ENCODE measurements around the gene MYOM3. TPM values are rescaled to one million over a fixed set of nuclear protein-coding genes. Genes with fewer than 3 reads are reported as not detected.

The MYOM3 gene
- total RNA-seq, 1 experiment from 2014 or later: 0.05 TPM

GRCh38 chr1:24109166-24109483 lies 2.8 kb downstream of the MYOM3 start:
- in situ Hi-C loops (cut with HindIII; ENCODE audit: low pct_unique_long_range_greater_than_20kb, low sequenced_read_pairs): no loop called here
- Histone ChIP-seq H3K4me3 (ENCODE audit: low read depth in 2 of 2, low read length in 2 of 2) (no peak overlapping the region), H3K9me3 (ENCODE audit: control insufficient read depth, insufficient read depth, low read depth, low read length) (no peaks in the 10 kb centered on the region), H3K27ac (ENCODE audit: low read length) (no peak overlapping the region), H3K36me3 (ENCODE audit: control insufficient read depth, insufficient read depth, low read length) (no peaks in the 10 kb centered on the region; the same call in 1 of the 2 replicates), H3K4me1 (ENCODE audit: control insufficient read depth, insufficient read depth, low read length) (peaks cover 28% of the 10 kb centered on the region), H3K27me3 (ENCODE audit: control insufficient read depth, insufficient read depth, low read length) (no peaks in the 10 kb centered on the region)
- DNase-seq (ENCODE audit: low read depth, low spot score) (no peak), ATAC-seq (no peak)
- ChIA-PET CTCF (no interaction called here), POLR2A (no interaction called here)
- TF ChIP-seq REST (IDR thresholded peaks at IDR 0.05; ENCODE audit: insufficient read depth in 1 of 2, low read depth in 2 of 2, low read length in 1 of 2): no peak
- no peak for TF ChIP-seq CTCF (IDR thresholded peaks at IDR 0.05)
- TF ChIP-seq TCF7L2 (IDR thresholded peaks at IDR 0.05; ENCODE audit: low read depth, low read length): no peak
- no peak for TF ChIP-seq SIN3A (IDR thresholded peaks at IDR 0.05; ENCODE audit: borderline replicate concordance, insufficient read depth, low read depth, low read length)
- TF ChIP-seq POLR2AphosphoS5 (IDR thresholded peaks at IDR 0.05; ENCODE audit: low read depth, low read length): no peak
- intact Hi-C loops (cut with micrococcal nuclease; ENCODE audit: unreplicated experiment): no loop called here
- BruUV-seq (replicated peaks): no TSS peak

GRCh38 chr1:24108334-24109165 lies 3.4 kb downstream of the MYOM3 start:
- H3K9me3 ChIP-seq (ENCODE audit: control insufficient read depth, insufficient read depth, low read depth, low read length): no peaks in the 10 kb centered on the region
- H3K27ac ChIP-seq (ENCODE audit: low read length): no peak overlapping the region; the same call in 1 of the 2 replicates
- intact Hi-C loops (cut with micrococcal nuclease; ENCODE audit: unreplicated experiment) (no loop called here), in situ Hi-C loops (cut with HindIII; ENCODE audit: low pct_unique_long_range_greater_than_20kb, low sequenced_read_pairs) (no loop called here)
- TF ChIP-seq CTCF (IDR thresholded peaks at IDR 0.05): no peak
- no peak for TF ChIP-seq POLR2AphosphoS5 (IDR thresholded peaks at IDR 0.05; ENCODE audit: low read depth, low read length)
- no peak for TF ChIP-seq TCF7L2 (IDR thresholded peaks at IDR 0.05; ENCODE audit: low read depth, low read length)
- TF ChIP-seq SIN3A (IDR thresholded peaks at IDR 0.05; ENCODE audit: borderline replicate concordance, insufficient read depth, low read depth, low read length): no peak
- no peak for TF ChIP-seq REST (IDR thresholded peaks at IDR 0.05; ENCODE audit: insufficient read depth in 1 of 2, low read depth in 2 of 2, low read length in 1 of 2)
- no peak overlapping the region for H3K4me3 ChIP-seq (ENCODE audit: low read depth in 2 of 2, low read length in 2 of 2)
- peaks cover 28% of the 10 kb centered on the region for H3K4me1 ChIP-seq (ENCODE audit: control insufficient read depth, insufficient read depth, low read length)
- H3K27me3 ChIP-seq (ENCODE audit: control insufficient read depth, insufficient read depth, low read length): no peaks in the 10 kb centered on the region
- peak; percentile 40 for ATAC-seq
- H3K36me3 ChIP-seq (ENCODE audit: control insufficient read depth, insufficient read depth, low read length): no peaks in the 10 kb centered on the region; the same call in 1 of the 2 replicates
- no peak for DNase-seq (ENCODE audit: low read depth, low spot score)
- ChIA-PET POLR2A (no interaction called here), CTCF (no interaction called here)
- BruUV-seq (replicated peaks): no TSS peak
